GM19239 (cell line): ENCODE measurements around the gene ZNF43.
"Not testable (repeated sequence)": the region's sequence is repeated elsewhere in the genome, so short reads cannot be mapped to it uniquely, and the experiment has no call there.

Source experiments
- DNase-seq: peaks from one replicate; pipeline ENCODE4 v3.0.0; 2011; ENCODE audit warnings: low spot score; ENCODE audit not compliant: insufficient read length
- FAIRE-seq: peaks from 2 replicates; lab custom pipeline; 2011; peaks lifted over from hg19 to GRCh38; lab: Jason Lieb, UNC

ZNF43 gene

GRCh38 chr19:21823224-21823623 lies 12.8 kb downstream of the ZNF43 start:
- FAIRE-seq: no peak
- no peak for DNase-seq

- no peak for FAIRE-seq
These were observed 23.5 kb downstream of the ZNF43 start for GRCh38 chr19:21812448-21812847.

DNA sequence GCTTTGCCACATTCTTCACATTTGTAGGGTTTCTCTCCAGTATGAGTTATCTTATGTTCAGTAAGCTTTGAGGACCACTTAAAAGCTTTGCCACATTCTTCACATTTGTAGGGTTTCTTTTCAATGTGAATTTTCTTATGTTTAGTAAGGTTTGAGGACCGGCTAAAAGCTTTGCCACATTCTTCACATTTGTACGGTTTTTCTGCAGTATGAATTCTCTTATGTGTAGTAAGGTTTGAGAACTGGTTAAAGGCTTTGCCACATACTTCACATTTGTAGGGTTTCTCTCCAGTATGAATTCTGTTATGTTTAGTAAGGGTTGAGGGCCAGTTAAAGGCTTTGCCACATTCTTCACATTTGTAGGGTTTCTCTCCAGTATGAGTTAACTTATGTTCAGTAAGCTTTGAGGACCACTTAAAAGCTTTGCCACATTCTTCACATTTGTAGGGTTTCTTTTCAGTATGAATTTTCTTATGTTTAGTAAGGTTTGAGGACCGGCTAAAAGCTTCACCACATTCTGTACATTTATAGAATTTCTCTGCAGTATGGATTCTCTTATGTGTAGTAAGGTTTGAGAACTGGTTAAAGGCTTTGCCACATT lies 27.5 kb downstream of the ZNF43 start:
- DNase-seq, FAIRE-seq: not testable (repeated sequence)

More at GRCh38 chr19:21812448-21812847, 23.5 kb downstream of the ZNF43 start:
- DNase-seq: no peak

- FAIRE-seq (no peak), DNase-seq (no peak)
These were observed 46.4 kb downstream of the ZNF43 start for GRCh38 chr19:21789466-21790085.

DNA sequence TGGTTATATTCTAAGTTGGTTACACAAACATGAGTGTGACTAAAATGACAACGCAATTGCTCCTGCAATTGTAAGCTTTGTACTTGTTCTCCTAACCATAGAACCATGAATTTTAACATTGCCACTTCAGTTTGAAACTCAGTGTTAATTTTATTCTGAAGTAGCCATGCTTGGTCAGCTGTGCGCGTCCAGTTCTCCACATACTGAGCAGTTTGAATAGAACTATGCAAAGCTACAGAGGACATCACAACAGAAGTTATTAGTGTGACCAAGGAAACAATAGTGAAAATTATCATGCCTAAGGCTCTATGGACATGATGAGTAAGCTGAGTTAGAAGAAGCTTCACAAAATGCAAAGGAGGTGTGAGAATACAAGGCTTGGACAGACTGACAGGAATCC lies 49.0 kb downstream of the ZNF43 start:
- no peak for DNase-seq
- no peak for FAIRE-seq

- not testable (repeated sequence) for DNase-seq, FAIRE-seq
These were observed 60.2 kb downstream of the ZNF43 start for GRCh38 chr19:21775792-21776191.

DNA sequence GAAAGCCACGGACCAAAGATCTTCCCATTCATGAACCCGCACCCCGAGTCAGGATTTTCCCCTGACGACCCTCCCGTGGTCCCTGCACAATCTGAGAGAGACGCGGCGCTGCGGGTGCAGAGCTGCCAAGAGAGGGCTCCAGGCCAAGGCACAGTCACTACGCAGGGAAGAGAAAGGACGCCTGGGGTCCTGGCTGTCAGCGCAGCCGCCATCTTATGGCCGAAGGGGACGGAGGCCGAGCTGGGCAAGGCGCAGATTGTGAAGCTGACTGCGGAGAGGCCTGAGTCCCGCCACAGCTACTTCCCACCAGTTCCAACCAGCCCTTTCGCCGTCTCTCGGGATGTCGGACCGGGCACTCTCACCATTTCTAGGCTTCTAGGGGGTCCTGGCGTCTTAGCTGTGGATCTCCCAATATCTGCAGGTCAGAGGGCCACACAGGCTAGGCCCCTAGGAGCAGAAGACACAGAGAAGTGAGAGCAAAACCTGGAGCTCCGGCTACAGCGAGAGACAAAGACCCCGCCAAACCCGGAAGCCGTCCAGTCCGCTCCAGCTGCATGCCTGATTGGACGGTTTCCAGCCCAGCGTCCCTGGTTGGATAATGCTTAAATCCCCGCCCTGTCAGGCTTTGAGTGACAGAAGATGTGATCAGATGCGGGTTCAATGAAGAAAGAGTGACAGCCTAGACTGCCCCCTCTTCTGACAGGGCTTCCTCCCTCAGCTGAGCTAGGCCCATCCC lies 68.7 kb downstream of the ZNF43 start, which contains the start of gene ZNF100:
Gene ZNF100 (minus strand): TSS at position 515 of the 736 bp plus-strand sequence. CDS start 150 bp downstream, at position 365.
- peak; percentile 97 for FAIRE-seq

GRCh38 chr19:21766705-21767064 lies 69.3 kb downstream of the ZNF43 start:
- not testable (repeated sequence) for DNase-seq, FAIRE-seq

More for the DNA sequence above, 68.7 kb downstream of the ZNF43 start, which contains the start of gene ZNF100:
- peak; percentile 43 for DNase-seq

- no peak for DNase-seq
- no peak for FAIRE-seq
These were observed 70.8 kb downstream of the ZNF43 start for GRCh38 chr19:21765151-21765550.

GRCh38 chr19:21761547-21761946 lies 74.4 kb downstream of the ZNF43 start:
- FAIRE-seq, DNase-seq: not testable (repeated sequence)

- FAIRE-seq: no peak
These were observed 77.7 kb downstream of the ZNF43 start for GRCh38 chr19:21758296-21758695.

GRCh38 chr19:21755555-21755954 lies 80.4 kb downstream of the ZNF43 start:
- FAIRE-seq, DNase-seq: not testable (repeated sequence)

More at GRCh38 chr19:21758296-21758695, 77.7 kb downstream of the ZNF43 start:
- DNase-seq: no peak
